Lung (tissue), 12 donors: ENCODE data around the gene ADCY5. TPM values are rescaled to one million over a fixed set of nuclear protein-coding genes. Genes with fewer than 3 reads are reported as not detected.
A peak's percentile ranks its signal among the peaks of the same experiment; 100 is the strongest.

Source experiments
- ATAC-seq: fragments of 200-7000 bp; cut with Tn5 transposase; one replicate; pipeline ENCODE4 v1.9.1; 2020; ENCODE audit warnings: moderate number of reproducible peaks; ENCODE audit not compliant: insufficient read depth, low FRiP score
- DNase-seq, 3 donors: peaks; one replicate each; pipeline ENCODE4 v3.0.0-alpha.2; 2013 to 2017
- H3K27ac ChIP-seq, 2 donors: one replicate each; pipeline ENCODE4 v1.5.1; 2013; ENCODE audit warnings: mild to moderate bottlenecking in 2 of 2, moderate library complexity in 2 of 2, control low read depth in 1 of 2, inconsistent platforms in 1 of 2, low read depth in 1 of 2, low read length in 1 of 2
- H3K27me3 ChIP-seq, 3 donors: one replicate each; pipeline ENCODE4 v1.5.1; 2013; ENCODE audit warnings: low read length in 2 of 3; ENCODE audit not compliant: control insufficient read depth in 3 of 3, insufficient read depth in 3 of 3
- H3K36me3 ChIP-seq, 4 donors: one replicate each; pipeline ENCODE4 v1.5.1; 2013; ENCODE audit warnings: low read length in 4 of 4, mild to moderate bottlenecking in 1 of 4, moderate library complexity in 1 of 4; ENCODE audit not compliant: control insufficient read depth in 4 of 4, insufficient read depth in 4 of 4
- H3K4me1 ChIP-seq, 5 donors: one replicate each; pipeline ENCODE4 v1.5.1; 2013; ENCODE audit warnings: low read length in 5 of 5, mild to moderate bottlenecking in 2 of 5, moderate library complexity in 1 of 5; ENCODE audit not compliant: control insufficient read depth in 5 of 5, insufficient read depth in 5 of 5
- H3K4me3 ChIP-seq: one replicate; pipeline ENCODE4 v1.5.1; 2013; ENCODE audit warnings: mild to moderate bottlenecking, control low read depth, moderate library complexity
- H3K9ac ChIP-seq, 2 donors: one replicate each; pipeline ENCODE4 v1.5.1; 2013; ENCODE audit warnings: low read length in 2 of 2, control low read depth in 1 of 2; ENCODE audit not compliant: insufficient read depth in 1 of 2
- H3K9me3 ChIP-seq, 4 donors: one replicate each; pipeline ENCODE4 v1.5.1; 2013; ENCODE audit warnings: low read length in 3 of 4, mild to moderate bottlenecking in 1 of 4, moderate library complexity in 1 of 4; ENCODE audit not compliant: control insufficient read depth in 4 of 4, insufficient read depth in 3 of 4
- WGBS, 2 donors: extraction: QIAGEN DNeasy Blood & Tissue Kit; methylation state at CpG; one replicate each; pipeline ENCODE4 v1.1.7; 2013; 5-methylcytosine and 5-hydroxymethylcytosine counted together
- polyA plus RNA-seq, 2 donors: library from polyadenylated mRNA; stranded (reverse); fragments of 200-250 nt; gene quantifications; one replicate each; pipeline ENCODE4 v1.2.1, GENCODE V29; 2013
- total RNA-seq, 2 donors: library from RNA; depleted of rRNA in 1 of 2; stranded (reverse); fragments of >200 nt in 1 of 2; gene quantifications; one replicate each; pipeline ENCODE4 v1.2.1, GENCODE V29; 2014 to 2021
- TF ChIP-seq, protein P1 (sequence below): IDR thresholded peaks from 2 replicates; pipeline ENCODE4 v1.5.1; 2012; ENCODE audit warnings: mild to moderate bottlenecking; ENCODE audit errors: control extremely low read depth, extremely low read depth
- donor health status: control.
- donor health status: control.
- donor health status: Bipolar disorder and iron deficiency.
- donor health status: healthy.
- donor health status: DM: yes; HTN: yes; CAD: no.

ADCY5 gene
- total and polyA plus RNA-seq, 4 donors: 1.2 to 8.4 (median 2.4) TPM

DNA sequence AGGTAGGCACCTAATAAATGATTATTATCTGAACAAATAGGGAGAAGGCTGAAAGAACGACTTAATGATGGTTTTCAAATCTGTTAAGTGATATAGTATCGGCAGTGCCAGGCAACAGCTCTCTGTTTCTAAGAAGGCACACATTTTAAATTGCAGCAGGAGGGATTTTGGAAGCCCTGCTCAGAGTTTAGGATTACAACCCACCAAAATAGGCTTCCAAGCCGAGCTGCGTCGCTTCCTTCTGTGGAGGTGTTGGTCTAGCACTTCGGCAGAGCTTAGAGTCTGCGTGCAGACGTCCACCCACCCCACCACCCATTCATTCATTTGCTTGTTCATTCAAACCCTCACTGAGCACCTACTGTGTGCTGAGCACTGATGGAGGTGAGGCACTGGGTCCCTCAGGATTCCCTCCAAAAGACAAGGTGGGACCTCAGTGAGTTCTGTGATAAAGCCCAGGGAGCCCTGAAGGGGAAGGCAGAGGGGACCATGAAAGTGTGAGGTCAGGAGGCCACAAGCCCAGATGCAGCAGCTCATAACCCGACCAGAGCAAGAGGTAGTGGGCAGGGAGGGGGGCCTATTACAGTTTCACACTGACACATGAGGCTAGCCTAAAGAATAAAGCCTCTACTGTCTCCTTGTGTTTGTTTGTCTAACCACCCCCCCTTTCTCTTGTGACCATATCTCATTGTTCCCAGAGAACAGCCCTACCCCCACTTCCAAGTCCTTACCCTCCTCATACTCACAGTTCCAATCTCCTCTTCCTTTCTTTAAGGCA, 8.9 kb downstream of the ADCY5 start:
- peak overlapping the region in 1 of 2 donors; percentile 45 for H3K27ac ChIP-seq
- no peak for ATAC-seq
- no peaks in the 10 kb centered on the region for H3K27me3 ChIP-seq
- H3K36me3 ChIP-seq: no peaks in the 10 kb centered on the region
- peaks cover 0 to 5% (median 0%) of the 10 kb centered on the region in 5 donors for H3K4me1 ChIP-seq
- H3K4me3 ChIP-seq: no peak overlapping the region
- WGBS, 2 donors: 83 to 87% methylated on average over 9 of the region's 9 CpGs
- no peak for DNase-seq
- H3K9me3 ChIP-seq: no peaks in the 10 kb centered on the region
- TF ChIP-seq, protein P1, sequence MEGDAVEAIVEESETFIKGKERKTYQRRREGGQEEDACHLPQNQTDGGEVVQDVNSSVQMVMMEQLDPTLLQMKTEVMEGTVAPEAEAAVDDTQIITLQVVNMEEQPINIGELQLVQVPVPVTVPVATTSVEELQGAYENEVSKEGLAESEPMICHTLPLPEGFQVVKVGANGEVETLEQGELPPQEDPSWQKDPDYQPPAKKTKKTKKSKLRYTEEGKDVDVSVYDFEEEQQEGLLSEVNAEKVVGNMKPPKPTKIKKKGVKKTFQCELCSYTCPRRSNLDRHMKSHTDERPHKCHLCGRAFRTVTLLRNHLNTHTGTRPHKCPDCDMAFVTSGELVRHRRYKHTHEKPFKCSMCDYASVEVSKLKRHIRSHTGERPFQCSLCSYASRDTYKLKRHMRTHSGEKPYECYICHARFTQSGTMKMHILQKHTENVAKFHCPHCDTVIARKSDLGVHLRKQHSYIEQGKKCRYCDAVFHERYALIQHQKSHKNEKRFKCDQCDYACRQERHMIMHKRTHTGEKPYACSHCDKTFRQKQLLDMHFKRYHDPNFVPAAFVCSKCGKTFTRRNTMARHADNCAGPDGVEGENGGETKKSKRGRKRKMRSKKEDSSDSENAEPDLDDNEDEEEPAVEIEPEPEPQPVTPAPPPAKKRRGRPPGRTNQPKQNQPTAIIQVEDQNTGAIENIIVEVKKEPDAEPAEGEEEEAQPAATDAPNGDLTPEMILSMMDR: no peak
- H3K9ac ChIP-seq: no peak overlapping the region

DNA sequence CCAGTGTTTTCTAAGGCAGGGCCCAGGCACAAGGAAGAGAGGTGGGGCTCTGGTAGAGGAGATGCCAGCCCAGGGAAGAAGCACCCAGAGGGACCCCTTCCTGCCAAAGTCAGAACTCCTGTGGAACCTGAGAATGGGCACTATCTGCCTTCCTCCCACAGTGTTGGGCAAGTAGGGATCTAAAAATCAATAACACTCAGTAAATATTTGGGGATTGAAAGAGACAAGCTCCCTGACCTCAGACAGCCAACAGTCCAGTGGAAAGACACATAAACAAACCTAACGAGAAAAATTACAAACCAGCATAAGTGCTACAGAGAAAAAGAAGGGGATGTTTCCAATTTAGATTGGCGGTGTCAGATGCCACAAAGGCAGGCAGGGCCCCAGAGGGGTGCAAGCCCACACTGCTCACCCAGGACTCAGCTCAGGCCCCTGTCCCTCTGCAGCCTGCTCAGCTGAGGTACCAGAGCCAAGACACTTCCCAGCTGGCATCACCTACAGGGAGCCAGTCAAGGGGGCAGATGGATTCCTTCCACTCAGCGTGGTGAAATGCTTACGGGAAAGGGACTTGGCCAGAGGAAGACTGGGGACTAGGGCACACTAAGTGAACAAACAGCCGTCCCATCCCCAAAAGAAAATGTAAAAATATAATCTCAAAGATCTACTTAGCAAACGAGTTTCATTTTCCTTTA, 15.9 kb downstream of the ADCY5 start:
- H3K4me3 ChIP-seq: no peak overlapping the region
- TF ChIP-seq, protein P1: no peak
- DNase-seq: peak in 2 of 3 donors; percentile 39 to 50
- peaks cover 0 to 19% (median 2%) of the 10 kb centered on the region in 5 donors for H3K4me1 ChIP-seq
- no peaks in the 10 kb centered on the region for H3K27me3 ChIP-seq
- H3K9ac ChIP-seq: no peak overlapping the region
- 76 to 79% methylated on average over 6 of the region's 6 CpGs for WGBS, 2 donors
- peaks cover 0 to 3% (median 0%) of the 10 kb centered on the region in 4 donors for H3K9me3 ChIP-seq
- H3K27ac ChIP-seq: peak overlapping the region in 1 of 2 donors; percentile 71
- no peaks in the 10 kb centered on the region for H3K36me3 ChIP-seq
- ATAC-seq: peak; percentile 19

DNA sequence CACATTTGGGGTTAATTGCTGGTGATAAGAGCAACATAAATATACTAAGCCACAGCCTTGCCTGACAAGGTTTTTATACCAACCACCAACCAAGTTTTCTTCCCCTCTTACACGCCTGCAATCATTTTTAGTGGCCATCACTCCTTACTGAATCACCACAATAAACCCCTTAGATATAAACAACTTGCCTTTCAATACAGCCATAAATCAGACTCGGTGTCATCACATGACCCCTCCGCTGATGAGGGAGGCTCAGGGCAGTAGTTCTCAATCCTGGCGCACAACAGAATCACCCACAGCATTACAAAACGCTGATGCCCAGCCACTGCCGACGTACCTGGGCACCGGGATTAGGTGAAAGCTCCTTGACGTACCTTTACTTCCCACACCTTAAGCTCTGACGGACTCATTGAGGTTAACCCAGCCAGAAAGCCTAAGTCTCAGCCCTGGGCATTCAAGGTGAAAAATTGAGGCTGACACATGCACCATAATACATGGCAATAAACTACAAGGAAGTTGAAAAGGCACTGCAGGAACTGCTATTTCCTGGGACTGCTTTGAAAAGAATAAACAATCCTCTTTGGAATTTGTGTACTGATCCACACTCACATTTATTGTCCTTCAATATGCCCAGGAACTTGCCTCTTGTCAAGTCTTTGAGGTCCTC, 17.1 kb downstream of the ADCY5 start:
- Histone ChIP-seq H3K36me3 (no peaks in the 10 kb centered on the region), H3K9ac (no peak overlapping the region), H3K27me3 (no peaks in the 10 kb centered on the region), H3K4me3 (no peak overlapping the region), H3K9me3 (peaks cover 0 to 3% (median 0%) of the 10 kb centered on the region in 4 donors), H3K4me1 (peaks cover 0 to 19% (median 2%) of the 10 kb centered on the region in 5 donors), H3K27ac (peak overlapping the region in 1 of 2 donors; percentile 71)
- DNase-seq (no peak), ATAC-seq (no peak)
- TF ChIP-seq, protein P1: no peak
- 70 to 71% methylated on average over 10 of the region's 10 CpGs for WGBS, 2 donors
